HUDEP-2 (cell line): Measurements from ENCODE around the gene BRD2.

Source experiments
- DNase-seq, 76 experiments: peaks; one replicate each; lab custom pipeline; 2025; ENCODE audit not compliant: unreplicated experiment in 76 of 76; lab: John Stamatoyannopoulos, UW

The BRD2 gene

DNA sequence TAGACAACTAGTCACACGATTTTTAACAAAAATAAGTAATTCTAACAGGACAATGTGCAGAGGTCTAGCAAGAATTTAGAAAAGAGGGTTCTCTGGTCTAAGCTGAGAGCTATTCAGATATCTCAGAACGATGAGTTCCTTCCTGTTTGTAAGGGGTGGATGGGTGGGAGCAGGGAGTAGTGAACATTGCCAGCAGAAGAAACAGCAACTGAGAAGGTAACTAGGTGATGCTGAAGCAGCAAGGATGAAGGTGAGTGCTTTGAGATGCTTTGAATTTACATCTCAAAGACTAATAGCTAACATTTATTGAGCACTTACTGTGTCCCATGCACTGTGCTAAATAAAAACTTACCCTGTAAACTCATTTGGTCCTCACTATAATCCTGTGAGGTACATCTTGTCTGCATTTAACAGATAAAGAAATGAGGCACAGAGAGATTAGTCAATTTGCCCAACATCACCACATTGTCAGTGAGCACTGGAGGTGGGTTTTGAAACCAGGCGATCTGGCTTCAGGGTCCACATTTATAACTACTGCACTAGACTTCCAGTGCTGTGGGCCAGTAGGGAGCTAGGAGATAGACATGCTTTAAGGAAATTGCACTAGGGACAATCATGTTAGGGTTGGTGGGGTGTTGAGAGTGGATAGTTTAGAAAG, 15.7 kb downstream of the BRD2 start:
- DNase-seq = peak in 12 of 76 experiments; percentile 24 to 57 (median 30)

- DNase-seq = peak in 73 of 76 experiments; percentile 43 to 90 (median 79)
Measured at GRCh38 chr6:32984622-32985389, 16.4 kb downstream of the BRD2 start.

DNA sequence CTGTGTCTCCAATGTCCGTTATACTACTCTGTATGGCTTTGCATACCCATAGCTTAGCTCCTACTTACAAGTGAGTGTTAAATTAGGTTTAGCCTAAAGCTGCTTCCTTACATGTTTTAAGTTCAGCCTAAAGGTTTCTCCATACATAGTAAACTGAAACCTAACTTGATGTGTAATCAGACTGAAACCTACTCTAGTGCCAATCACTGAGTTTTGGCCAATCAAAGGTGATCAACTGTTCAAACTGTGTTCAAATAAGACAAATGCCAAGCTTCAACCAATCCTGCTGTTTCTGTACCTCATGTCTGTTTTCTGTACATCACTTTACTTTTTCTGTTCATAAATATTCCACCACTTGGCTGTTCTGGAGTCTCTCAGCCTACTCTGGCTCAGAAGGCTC, 21.0 kb downstream of the BRD2 start:
- no peak for DNase-seq

DNA sequence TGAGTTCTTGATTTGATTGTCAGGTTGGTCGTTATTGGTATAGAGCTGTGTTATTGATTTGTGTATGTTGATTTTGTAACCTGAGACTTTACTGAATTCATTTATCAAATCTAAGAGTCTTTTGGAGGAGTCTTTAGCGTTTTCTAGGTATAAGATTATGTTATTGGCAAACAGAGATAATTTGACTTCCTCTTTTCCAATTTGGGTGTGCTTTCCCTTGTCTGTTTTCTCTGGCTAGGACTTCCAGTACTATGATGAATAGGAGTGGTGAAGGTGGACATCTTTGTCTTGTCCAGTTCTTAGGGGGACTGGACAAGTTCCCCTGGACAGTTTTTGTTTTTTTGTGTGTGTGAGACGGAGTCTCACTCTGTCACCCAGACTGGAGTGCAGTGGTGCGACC, 23.6 kb downstream of the BRD2 start:
- no peak for DNase-seq

DNA sequence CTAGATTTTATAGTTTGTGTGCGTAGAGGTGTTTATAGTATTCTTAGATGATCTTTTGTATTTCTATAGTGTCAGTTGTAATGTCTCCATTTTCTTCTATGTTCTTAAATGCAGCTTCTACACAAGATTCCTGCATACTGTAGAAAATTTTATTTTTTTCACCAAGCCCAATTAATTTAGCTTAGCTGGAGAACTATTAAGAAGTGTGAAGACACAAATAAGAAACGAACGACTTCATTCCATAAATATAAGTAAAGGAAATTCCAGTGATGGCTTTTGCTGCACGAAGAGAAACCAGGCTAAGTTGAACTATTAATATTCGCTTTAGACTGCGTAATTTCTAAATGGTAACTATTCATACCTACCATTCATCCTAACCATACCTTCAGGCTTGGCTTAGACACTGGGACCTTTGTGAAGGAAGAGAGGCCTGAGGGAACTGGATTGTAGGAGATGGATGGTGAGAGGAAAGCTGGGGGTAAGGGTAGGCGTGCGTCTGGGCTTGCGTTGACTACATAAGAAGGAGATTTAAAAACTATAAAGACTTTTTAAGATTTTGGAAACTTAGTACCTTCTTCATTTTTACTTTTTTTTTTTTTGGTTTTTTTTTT, 25.1 kb downstream of the BRD2 start:
- no peak for DNase-seq

DNA sequence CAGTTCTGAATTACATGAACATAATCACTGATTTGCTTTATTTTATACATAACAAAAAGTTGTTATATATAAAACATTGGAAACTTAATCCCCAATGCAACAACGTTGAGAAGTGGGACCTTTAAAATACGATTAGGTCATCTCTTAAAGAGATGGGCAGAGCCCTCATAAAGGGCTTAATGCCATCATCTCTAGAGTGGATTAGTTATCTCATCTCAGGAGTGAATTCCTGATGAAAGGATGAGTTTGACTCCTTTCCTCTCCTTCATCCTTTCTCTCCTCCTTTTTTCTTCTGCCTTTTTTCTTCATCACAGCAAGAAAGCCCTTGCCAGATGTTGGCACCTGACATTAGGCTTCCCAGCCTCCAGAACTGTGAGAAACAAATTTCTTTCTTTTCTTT, 27.1 kb downstream of the BRD2 start:
- DNase-seq = no peak

GRCh38 chr6:33000055-33000454, 31.7 kb downstream of the BRD2 start:
- DNase-seq = peak in 1 of 76 experiments; percentile 8

DNA sequence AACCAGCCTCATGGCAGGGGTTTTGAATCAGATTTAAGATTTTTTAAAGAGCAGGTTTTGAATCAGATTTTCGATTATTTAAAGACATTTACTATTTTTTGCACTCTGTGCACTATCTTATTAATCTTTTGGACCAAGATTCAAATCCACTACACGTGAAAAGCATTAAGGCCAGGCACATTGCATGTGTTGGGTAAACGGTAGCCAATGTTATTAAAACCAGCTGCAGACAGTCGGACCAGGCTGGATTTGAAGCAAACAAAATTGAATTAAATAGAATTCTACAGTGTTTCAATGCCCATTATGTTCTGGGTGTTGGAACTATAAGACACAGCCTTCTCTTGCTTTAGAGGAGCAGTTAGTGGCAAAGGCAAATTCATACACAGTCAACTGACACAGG, 33.3 kb downstream of the BRD2 start:
- no peak for DNase-seq

DNA sequence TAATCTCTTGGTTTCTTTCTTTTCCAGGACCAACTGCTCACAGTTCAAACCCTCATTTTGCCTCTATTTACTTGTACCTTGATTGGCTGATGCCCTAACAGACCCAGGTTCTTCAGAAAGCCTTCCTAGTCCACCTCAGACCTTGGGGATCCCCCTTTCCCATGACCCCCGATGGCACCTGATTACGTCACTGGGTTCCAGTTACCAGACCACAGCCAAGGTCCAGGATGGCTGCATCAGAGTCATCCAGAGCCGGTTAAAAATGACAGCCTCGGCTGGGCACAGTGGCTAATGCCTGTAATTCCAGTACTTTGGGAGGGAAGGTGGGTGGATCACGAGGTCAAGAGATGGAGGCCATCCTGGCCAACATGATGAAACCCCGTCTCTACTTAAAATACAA, 36.5 kb downstream of the BRD2 start:
- DNase-seq = no peak

DNA sequence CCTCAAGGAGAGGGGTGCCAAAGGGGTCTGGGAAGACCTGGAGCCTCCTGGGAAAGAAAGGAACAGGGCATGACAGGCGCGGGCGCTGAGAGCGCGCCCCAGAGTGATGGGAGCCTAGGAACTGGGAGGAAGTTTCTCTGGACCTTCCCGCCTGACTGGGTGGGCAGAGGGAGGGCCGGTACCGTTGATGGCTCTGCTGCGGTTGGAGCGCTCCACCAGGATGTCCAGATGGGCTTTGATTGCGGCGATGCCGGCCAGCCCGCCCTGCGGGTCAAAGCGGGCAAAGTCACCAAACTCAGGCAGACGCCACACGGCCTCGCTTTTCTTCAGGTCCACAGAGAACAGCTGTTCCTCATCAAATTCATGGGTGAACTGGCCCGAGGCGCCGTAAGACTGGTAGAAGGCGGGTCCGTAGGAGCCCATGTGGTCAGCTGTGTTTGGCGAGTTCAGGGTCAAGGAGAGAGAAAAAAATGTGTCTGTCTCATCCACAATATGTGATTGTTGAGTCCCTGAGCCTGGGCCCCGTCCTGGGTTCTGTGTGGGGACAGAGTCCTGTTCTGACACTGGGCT, 39.5 kb downstream of the BRD2 start:
- no peak for DNase-seq

GRCh38 chr6:33008944-33009861, 40.8 kb downstream of the BRD2 start, which contains the start of gene HLA-DOA:
TSS of gene HLA-DOA (minus strand) at chr6:33009591.
- DNase-seq = no peak

DNA sequence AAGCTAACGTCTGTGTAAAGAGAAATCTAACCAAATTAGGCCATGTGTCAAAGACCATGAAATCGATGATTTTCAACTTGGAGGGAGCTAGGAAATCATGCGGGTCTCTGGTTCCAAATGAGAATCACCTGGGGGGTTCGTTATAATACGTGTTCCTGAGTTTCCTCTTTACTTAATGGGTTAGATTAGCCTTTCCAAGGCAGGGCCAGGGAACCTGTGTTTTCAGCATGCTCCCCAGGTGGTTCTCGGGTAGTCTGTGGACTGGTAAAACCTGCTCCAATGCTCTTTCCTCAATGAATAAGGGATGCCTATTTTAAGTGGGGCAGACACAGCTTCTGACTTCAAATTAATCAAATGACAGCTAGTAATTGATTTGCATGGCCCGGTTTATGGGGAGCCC, 42.0 kb downstream of the BRD2 start:
- no peak for DNase-seq

DNA sequence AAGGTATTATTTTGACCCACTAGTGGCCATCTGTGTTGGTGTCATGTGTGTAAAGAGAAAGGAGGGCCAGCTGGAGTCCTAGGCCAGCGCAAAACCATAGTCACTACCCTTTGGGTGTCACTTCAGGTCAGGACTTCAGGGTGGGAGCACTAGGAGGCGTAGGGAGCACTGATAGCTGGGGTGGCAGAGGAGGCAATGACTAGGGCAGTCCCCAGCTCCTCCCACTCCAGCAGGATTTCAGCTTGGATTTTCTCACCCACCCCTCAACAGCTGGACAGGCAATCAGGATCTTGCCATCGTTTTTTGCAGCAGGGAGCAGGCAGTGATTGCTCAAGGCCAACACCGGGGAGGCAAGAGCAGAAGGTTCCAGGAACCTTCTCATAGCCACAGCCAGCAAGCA, 45.2 kb downstream of the BRD2 start:
- DNase-seq = no peak

- DNase-seq = peak in 53 of 76 experiments; percentile 7 to 78 (median 56)
Measured at GRCh38 chr6:33014841-33015634, 46.6 kb downstream of the BRD2 start.

DNA sequence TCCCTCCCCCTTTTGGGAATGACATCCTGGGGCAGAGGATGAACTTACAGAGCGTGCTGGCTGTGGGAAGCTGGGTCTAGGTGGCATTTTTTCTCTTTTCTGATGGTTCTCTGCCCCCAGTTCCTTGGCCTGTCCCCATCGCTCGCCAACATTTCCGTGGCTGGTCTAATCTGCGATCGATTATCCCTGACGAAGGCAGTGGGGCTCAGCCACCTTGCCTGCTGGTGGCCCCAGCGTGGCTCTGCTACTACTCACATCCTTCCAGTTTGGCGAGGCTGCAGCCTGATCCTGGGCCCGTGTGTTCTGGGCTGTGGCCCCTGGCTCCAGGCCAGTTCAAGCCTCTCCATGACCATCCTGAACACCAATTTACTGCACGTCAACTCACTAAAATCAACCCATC, 47.4 kb downstream of the BRD2 start:
- no peak for DNase-seq

DNA sequence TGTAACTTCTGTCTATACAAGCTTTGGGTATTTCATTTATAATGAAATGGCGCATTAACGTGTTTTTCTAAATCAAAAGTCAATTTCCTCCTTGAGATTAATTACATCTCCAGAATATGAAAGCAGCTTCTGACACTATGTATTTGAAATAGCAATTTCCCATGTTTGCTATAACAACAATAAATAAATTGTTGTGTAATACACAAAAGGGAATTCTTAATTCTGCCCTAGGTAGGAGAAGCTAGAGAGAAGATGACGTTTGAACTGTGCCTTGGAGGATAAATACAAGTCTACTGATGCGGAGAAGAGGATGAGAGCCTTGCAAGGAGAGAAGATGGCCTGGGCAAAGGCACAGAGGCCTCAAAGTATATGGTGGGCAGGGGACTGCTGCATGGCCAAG, 48.6 kb downstream of the BRD2 start:
- DNase-seq = no peak

DNA sequence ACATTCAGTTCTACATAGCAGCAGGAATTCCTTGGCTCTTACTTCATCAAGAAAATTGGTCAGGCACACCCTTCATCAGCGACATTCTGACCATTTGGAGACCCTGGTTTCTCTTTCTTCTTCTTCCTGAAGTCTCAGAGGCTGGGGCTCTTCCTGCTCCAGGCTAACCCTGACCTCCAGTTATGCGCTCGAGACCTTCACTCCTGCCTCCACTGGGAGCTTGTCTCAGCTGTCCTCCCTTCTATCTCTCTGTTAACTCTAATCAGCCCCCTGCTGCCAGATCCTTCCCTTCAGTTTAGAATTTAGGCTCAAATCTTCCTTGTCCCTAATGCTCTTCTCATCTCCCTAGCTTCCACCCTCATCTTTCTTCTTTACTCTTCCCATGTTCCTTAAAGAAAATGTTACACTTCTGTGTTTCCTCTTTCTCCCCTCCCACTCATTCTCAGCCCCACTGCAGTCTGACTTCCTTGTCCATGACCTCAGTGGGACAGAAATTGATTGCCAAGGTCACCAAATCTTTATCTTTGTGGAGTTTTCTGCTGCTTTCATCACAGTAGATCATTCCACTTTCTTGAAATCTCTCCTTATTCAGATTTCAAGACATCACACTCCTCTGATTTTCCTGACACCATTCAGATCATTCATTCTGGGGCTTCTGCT, 49.4 kb downstream of the BRD2 start:
- no peak for DNase-seq

DNA sequence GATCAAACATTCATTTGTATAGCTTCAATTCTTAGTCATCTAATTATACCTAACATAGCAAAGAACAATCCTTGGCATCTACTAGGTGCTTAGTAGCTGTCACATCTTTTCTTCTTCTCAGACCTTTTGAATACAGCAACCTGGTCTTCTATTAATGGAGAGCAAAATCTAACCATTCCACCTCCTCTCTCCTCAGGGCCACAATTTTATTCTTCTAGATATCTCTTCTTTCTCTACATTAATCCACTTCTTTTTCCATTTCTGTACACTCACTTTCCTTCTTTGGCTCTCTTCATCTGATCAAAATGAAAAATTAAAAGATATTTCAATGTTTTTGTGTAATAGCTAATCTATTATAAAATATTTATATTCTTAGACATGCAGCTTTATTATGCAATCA, 50.0 kb downstream of the BRD2 start:
- no peak for DNase-seq

GRCh38 chr6:33018904-33019303, 50.5 kb downstream of the BRD2 start:
- DNase-seq = peak in 7 of 76 experiments; percentile 5 to 33 (median 9)
